HG03558 (cell line): Measurements from ENCODE around the gene KLK1.

ENCODE experiments used
- ATAC-seq: cut with Tn5 transposase; IDR thresholded peaks from one replicate; pipeline ENCODE4 v1.9.1; 2021; ENCODE audit warnings: moderate number of reproducible peaks; ENCODE audit not compliant: unreplicated experiment; ENCODE audit errors: extremely low read depth

KLK1 gene

GRCh38 chr19:50823389-50824042 lies at the start of gene KLK1:
Gene KLK1, minus strand, starts transcription at chr19:50823787. Its CDS starts 39 bp downstream, at chr19:50823748.
- ATAC-seq: no peak

- no peak for ATAC-seq
Measured at GRCh38 chr19:50873056-50873455, 49.5 kb upstream of the KLK1 start, which contains the start of gene KLK2. Gene KLK2, plus strand, starts transcription at chr19:50873439. Its CDS starts 35 bp downstream, at chr19:50873474.

- ATAC-seq: no peak
Measured at GRCh38 chr19:50870417-50871089, 47.0 kb upstream of the KLK1 start.

GRCh38 chr19:50869479-50869878 lies 45.9 kb upstream of the KLK1 start:
- ATAC-seq: no peak

GRCh38 chr19:50861496-50862286 lies 38.1 kb upstream of the KLK1 start:
- ATAC-seq: no peak

GRCh38 chr19:50861010-50861409 lies 37.4 kb upstream of the KLK1 start:
- no peak for ATAC-seq

GRCh38 chr19:50859849-50860248 lies 36.3 kb upstream of the KLK1 start:
- no peak for ATAC-seq

- no peak for ATAC-seq
Measured at GRCh38 chr19:50858886-50859285, 35.3 kb upstream of the KLK1 start.

GRCh38 chr19:50857366-50857765 lies 33.8 kb upstream of the KLK1 start:
- no peak for ATAC-seq

- no peak for ATAC-seq
Measured at GRCh38 chr19:50854636-50855410, 31.2 kb upstream of the KLK1 start, which contains the start of gene KLK3. Gene KLK3, plus strand, starts transcription at chr19:50854915. Its CDS starts 41 bp downstream, at chr19:50854956.

- ATAC-seq: no peak
Measured at GRCh38 chr19:50851620-50852019, 28.0 kb upstream of the KLK1 start.

- ATAC-seq: no peak
Measured at GRCh38 chr19:50850738-50851137, 27.2 kb upstream of the KLK1 start.

GRCh38 chr19:50844296-50844935 lies 20.8 kb upstream of the KLK1 start:
- no peak for ATAC-seq

- no peak for ATAC-seq
Measured at GRCh38 chr19:50843701-50844221, 20.2 kb upstream of the KLK1 start.

GRCh38 chr19:50843205-50843604 lies 19.6 kb upstream of the KLK1 start:
- no peak for ATAC-seq

- no peak for ATAC-seq
Measured at GRCh38 chr19:50842130-50842529, 18.5 kb upstream of the KLK1 start.

- ATAC-seq: no peak
Measured at GRCh38 chr19:50839712-50840655, 16.4 kb upstream of the KLK1 start.

- ATAC-seq: no peak
Measured at GRCh38 chr19:50838239-50838638, 14.7 kb upstream of the KLK1 start.
